Kidney tubule cell (primary cell): ENCODE results near the gene ILKAP.

ENCODE experiments used
- DNase-seq: peaks from one replicate; pipeline ENCODE4 v3.0.0-alpha.2; 2018; ENCODE audit warnings: low spot score

Gene ILKAP

GRCh38 chr2:238163481-238164198 lies 39.9 kb downstream of the ILKAP start:
- no peak for DNase-seq

DNA sequence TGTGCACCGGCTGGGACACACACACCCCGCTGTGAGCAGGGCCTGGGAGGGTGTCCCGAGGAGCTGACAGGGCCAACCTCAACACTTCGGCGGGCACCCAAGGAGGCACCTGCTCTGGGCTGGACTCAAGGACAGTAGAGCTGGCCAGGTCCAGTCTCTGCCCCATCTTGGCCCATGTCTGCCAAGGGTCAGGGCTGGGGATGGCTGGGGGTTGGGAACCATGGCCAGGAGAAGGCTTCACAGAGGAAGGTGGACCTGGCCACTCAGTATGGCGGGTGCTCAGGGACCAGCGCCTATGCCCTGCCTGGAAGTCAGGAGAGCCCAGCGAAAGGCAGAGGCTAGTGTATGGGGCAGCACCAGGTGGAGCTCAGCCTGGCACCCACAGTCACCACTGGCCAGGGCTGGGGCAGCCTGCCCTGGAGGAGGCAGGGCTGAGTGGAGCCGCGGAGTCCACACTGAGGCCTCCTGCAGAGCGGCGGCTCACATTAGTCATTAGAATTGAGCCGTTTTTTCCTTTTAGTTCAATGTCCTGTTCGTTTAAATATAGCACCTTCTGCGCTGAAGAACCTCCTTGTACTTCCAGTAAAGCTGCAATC lies 40.6 kb downstream of the ILKAP start:
- DNase-seq, result peak; percentile 84

DNA sequence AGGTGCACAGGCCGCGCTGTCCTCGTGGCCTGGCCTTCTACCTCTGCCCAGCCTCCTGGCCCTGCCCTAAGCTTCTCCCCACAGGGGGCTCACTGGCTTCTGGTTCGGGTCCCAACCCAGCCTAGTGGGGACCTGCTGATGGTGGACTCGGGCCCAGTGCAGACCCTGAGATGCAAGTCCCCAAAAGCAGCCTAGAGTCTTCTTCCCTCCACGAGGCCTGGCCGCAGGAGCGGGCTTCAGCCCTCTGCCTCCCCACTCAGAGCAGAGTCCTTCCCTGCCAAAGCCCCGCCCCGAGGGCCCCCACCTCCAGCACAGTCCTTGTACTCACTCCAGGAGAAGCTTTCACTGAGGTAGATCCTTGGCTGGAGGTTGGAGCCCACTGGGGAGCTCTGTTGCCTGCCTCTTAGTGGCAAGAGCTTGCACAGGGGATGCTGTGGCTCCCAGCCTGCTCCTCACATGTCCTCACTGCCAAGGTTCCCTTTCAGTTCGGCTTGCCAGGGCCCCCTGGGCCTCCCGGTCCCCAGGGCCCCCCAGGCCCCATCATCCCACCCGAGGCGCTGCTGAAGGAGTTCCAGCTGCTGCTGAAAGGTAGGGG lies 41.1 kb downstream of the ILKAP start:
- DNase-seq, result no peak

DNA sequence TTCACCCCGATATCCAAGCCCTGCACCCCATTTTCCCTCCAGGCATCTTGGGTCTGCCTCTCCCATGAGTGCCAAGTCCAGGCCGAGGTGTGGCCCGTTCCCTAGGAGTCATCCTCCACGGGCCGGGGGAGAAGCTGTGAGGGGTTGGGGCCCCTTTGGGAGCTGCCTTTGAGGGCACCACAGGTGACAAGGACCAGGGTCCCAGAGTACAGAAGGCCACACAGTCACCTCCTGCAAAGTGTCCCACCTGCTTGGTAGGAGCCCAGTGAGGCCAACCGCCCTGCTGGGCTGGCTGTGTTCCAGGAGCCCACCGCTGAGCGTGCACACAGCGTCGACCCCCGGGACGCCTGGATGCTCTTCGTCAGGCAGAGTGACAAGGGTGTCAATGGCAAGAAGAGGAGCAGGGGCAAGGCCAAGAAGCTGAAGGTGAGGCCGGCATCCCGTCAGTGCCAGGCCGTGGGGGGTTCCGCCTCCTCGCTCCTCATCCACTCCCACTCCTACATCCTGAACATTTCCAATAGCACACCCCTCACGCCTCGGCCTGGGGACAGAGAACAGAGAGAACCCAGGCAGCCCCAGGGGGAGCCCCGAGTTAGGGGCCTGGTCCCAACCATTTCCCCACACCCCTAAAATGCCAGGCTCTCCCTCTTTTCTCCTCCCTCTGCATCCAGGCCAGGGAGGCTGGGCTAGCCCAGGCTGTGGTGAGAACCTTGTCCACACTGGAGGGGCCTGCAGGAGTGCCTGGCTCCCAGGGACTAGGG lies 42.0 kb downstream of the ILKAP start:
- DNase-seq, result no peak

GRCh38 chr2:238160206-238161129 lies 43.0 kb downstream of the ILKAP start:
- DNase-seq, result no peak

DNA sequence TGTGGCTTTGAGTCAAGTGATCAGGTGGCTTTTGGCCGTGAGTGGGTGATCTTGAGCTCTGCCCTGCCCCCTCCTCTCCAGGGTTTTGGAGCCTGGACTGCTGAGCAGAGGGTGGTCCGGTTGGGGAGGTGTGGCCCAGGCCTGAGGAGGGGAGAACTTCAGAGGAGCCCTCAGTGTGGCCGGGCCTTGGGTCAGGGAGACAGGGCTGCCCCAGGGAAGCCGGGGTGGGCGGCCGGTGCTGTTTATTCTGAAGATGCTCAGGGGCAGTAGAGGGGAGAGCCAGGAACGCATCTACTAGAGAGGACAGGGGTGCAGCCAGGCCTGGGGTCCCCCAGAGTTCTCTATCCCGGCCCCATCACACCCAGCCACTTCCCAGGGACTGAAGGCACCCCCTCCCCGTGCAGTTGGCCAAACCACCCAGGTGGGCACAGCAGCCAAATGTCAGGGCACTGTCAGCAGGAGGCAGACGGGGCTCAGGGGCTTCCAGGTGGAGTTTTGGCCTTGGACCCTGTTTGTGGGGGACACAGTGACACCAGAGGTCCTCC lies 43.8 kb downstream of the ILKAP start:
- DNase-seq, result no peak

DNA sequence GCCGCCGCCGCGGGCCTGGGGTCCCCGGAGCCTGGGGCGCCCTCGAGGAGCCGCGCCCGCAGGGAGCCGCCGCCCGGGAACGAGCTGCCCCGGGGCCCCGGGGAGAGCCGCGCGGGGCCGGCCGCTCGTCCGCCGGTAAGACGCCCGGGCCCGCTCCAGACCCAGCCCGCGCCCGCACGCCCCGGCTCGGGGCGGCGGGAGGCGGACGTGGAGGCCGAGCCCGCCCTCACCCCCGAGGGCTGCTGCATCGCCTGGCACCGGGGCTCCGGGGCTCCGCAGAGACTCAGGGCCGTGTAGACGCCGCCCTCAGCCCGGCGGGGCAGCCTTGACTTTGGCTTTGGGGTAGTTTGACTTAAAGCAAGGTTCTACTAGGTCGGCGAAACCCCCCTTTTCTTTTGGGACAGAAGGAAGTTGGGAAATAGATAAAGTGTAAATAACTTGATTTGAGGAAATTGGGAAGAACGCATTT lies 44.4 kb downstream of the ILKAP start:
- no peak for DNase-seq

DNA sequence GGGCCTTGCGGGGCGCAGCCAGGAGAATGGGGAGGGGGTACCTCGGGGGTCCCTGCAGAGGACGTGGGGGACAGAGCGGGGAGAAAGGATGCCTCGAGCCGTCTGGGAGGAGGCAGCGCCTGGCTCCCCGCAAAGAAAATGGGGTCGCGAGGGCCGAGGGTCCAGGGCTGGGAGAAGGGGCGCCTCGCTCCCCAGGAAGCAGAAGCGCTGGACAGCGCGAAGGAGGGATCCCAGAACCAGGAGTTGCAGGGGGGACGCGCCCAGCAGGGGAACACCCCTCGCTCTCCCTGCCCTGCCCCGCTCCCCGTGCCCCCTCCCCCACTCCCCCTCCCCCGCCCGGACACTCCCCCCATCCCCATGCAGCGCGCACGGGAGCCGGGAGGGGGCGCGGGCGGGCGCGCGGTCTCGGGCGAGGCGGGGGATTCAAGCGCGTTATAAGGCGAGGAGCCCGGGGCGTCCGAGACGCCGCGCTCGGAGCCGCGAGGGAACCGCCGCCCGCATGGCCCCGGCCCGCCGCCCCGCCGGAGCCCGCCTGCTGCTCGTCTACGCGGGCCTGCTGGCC lies 44.9 kb downstream of the ILKAP start, which contains the start of gene ERFE:
Gene ERFE (plus strand): TSS at position 462 of the 562 bp plus-strand sequence. CDS start 38 bp downstream, at position 500.
- peak; percentile 63 for DNase-seq

DNA sequence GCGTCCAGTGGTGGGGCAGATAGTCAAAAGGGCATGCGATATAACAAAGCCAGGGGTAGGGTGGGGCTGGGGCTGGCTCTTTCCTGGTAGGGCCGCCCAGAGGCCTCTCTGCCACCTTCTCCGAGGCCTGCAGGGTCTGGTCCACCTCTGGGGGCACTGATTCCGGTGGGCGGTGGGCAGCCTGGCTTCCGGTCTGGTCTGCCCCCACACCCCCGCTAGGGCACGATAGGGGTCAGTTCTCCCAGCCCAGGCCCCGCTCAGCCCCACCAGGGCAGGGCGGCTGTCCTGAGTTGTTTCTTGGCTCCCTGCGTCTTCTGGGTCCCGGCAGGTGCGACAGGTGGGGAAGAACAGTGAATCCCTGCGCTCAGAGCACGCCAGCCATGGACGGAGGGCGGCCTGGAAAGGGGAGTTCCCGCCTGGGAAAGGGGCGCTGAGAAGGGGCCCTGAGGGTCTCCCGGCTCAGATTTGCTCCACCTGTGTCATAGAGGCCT lies 45.4 kb downstream of the ILKAP start:
- DNase-seq, result no peak

GRCh38 chr2:238157506-238158017 lies 45.9 kb downstream of the ILKAP start:
- peak; percentile 64 for DNase-seq

- DNase-seq, result no peak
These were observed 47.5 kb downstream of the ILKAP start for GRCh38 chr2:238155761-238156694.

DNA sequence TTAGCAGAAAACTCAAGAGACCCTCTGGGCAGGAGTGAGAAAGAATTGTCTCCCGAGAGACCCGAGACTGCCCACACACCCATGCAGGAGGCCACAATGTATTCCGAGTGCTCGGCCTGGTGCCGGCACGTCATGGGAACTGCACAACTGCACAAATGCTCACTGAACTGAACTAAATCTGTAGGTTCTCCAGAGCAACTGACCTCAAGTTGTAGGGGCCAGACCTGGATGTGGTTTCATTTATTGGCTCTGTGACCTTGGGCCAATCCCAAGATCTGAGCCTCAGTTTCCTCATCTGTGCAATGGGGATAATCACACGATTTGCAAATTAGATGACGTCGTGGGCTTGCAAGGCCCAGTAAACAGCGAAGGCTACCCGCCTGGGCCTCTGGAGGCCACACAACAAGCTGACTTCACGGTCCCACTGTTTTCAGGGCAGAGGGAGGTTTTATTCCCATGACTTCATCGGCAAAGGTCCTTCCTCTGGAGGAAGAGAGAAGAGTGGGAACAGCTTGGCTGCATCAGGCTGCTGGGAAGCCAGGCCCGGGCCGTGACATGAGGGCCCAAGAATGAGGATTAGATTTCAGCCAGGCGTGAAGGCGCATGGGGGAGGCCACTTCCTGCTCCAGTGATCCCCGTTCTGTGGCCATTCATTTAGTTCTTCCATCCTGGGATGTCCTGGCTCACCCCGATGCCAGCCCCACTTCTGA lies 48.3 kb downstream of the ILKAP start:
- peak; percentile 98 for DNase-seq

- no peak for DNase-seq
These were observed 48.9 kb downstream of the ILKAP start for GRCh38 chr2:238154570-238154969.

GRCh38 chr2:238152771-238153688 lies 50.5 kb downstream of the ILKAP start:
- DNase-seq, result no peak

DNA sequence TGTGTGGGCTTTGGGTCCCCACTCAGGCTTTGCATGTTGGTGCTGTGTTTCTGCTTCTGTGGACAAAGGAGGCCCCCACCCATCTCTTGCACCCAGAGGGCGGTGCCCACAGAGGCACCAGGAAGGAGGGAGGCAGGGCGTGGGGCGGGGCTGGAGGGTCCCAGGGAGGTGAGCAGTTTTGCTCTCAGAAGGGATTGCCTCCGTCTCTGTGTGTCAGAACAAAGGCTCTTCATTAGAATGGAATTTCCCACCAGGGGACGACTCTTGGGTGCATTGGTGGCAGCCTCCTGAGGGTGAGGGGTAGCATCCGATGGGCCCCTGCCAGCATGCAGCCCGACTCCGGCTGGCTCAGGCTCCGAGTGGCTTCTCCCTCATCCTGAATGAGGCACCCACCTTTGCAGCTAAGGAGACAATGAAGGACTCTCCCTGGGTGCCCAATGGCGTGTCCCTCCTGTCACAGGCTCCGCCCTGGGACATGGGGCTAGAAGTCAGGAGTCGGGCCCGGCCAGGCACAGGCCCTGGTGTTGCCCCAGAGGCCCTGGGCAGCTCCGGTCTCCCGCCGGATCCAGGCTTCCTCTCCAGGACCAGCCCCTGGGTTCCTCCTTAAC lies 51.8 kb downstream of the ILKAP start:
- no peak for DNase-seq

DNA sequence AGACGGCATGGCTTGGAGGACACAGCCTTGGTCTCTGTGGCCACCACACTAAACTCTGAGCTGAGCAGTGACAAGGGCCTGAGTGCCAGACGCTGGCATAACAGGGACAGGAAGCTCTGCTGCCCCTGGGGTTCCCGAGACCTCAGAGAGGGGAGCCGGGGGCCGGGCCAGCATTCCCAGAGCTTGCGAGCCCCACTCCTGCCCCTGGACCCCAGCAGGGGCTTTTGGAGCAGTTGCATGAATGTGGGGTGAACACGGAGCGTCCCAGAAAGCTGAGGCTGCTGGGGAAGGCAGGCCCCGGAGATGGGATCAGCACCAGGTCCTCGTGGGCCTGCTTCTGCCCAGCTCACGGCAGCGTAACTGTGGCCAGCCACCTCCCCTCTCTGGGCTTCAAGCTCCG lies 52.3 kb downstream of the ILKAP start:
- no peak for DNase-seq

DNA sequence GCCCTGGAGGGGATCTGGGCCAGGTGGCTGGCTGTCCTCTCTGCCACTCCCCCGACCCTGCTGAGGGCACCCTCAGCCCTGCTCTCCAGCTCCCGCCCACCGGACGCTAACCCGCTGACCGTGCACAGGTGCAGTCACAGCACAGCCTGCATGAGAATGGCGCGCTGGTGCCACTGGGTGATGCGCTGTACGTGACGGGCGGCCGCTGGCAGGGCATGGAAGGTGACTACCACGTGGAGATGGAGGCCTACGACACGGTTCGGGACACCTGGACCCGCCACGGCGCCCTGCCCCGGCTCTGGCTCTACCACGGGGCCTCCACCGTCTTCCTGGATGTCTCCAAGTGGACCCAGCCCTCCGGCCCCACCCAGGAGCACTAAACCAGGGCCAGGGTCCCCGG lies 52.8 kb downstream of the ILKAP start:
- DNase-seq, result no peak
